NCI-H345 treated with DMSO at 0.1 percent for 48 hours (cell line): ENCODE measurements around the gene POC1A.

ENCODE experiments used
- DNase-seq: peaks from one replicate; lab custom pipeline; 2025; ENCODE audit not compliant: unreplicated experiment; lab: John Stamatoyannopoulos, UW

The POC1A gene

GRCh38 chr3:52088445-52089367, 65.5 kb downstream of the POC1A start:
- DNase-seq, result no peak

GRCh38 chr3:52087731-52088130, 66.5 kb downstream of the POC1A start:
- DNase-seq, result no peak

DNA sequence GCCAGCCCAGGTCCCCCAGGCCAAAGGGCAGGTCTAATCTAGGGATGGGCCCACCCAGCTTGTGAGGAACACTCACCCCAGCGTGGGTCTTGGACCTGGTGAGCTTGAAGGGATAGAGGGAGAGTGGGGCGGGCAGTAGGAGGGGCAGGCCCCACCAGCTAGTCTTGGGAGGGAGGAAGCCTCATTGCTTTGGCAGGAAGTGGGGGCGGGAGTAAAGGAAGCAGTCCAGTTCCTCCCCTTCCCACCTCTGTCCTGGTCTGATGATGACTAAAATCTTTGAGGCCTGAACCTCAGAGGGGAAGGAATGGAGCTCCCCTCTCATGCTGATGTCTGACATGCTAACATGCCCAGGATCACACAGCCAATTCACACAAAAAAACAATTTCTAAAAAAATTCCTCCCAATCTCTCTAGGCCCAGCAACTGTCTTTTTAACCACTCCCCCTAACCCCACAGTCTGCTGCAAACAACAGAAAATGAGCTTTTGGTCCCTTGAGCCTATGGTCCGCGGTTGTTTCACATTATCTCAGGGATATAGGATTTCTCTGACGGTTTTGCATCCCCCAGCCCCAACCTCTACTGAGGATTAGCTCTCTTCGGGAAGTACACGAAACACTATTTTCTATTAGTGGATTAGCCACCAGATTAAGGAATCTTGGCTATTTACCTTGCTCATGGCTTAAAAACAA, 67.1 kb downstream of the POC1A start:
- no peak for DNase-seq

DNA sequence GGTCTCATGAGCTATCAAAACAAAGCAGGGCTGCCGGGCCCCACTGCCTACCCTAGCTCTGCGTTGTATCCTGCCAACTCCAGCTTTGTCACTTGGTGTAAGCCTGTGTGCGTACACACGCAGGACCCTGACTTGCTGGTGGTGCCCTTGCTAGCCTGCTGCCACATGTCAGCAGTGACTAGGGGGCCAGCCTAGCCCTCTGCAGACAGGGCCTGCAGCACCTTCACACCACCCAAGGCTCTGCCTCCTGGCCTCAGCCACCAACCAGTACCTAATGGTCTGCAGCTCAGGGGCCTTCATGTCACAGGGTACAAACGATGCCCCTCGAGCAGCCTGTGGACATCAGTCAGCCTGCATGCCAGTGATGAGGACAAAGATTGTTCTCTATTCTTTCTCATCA, 67.8 kb downstream of the POC1A start:
- no peak for DNase-seq

GRCh38 chr3:52085681-52086282, 68.4 kb downstream of the POC1A start:
- no peak for DNase-seq

DNA sequence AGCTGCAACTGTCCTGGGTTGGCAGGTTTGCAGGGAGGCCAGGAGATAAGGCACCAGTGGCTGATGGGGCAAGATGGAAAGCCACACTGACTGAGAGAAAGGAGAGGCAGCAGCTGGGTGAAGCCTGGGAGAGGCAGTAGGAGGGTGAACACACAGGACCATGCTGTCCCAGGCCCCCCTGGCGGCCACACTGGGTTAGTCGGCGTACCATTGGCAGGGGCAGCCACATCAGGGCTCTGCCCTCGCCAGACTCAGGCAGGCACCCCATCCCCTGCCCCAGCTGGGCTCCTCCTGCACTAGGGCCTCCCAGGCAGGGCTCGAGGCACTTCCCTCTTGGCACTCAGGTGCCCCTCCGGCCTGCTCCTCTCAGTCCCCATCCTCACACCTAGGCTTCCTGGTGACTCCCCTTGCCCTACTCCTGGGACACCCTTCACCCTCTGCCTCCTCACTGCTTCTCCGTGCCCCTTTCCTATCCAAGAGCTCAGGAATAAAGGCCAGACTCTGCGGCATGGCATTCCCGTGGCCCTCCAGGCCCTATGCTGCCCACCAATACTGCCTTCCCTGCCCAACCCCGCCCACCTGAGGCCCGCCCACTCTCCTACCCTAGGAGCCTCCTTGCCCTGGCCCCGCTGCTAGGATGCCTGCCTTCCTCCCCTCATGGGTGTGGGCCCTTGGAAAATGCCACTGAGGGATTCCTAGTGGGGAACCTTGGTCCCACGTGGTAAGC, 69.1 kb downstream of the POC1A start:
- no peak for DNase-seq

DNA sequence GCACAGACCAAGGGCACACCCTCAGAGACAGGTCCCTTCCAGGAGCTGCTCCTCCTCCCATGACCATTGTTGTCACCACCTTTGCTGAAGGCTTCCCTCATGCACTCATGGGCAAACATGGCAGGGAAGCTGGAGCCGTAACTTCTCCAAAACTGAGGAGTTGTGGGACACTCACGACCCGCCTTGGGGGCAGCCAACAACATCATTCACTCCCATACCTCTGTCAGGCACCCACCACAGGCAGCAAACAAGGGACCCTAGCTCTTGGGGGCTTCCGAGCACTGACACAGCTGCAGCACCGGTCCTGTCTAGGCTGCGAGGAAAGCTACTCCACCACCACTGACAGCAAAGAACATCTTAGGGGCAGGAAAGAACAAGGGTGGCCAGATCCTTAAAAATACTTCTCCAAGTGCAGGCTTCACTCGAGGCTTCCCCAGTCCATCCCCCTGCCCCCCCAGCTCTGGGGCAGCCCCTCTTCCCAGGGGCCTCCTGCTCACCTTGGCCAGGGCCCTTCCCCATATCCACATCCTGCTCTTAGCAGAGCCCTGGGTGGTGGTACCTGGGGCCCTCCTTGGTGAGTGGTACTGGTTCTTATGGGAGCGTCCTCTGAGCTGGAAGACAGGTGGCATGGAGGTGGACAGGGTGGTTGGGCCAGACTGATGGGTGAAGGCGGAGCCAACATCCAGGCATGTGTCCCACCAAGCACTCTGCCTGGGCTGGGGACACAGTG, 69.8 kb downstream of the POC1A start:
- DNase-seq, result no peak

DNA sequence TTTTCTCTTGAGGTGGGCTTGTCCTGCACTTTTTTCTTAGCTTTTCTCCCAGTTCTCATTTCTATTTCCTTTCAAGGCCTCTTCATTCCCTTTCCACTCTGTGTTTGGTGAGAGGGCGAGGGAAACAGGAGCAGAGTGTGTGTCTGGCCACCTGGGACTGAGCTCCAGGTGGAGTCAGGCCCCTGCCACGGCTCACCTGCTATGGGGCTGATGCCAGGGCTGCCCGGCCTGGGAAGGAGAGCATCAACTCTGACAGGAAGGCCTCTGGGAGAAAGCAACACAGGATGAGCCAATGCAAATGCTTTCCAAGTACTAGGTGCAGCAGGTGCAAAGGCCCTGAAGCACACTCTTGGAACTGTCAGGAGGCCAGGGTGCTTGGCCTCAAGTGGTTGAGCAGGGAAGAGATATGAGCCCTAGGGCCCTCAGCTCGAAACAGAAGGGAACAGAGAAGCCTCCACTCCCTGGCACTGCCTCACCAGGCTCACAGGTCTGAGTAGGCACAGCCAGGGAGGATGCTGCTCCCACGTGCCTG, 70.6 kb downstream of the POC1A start:
- no peak for DNase-seq

- no peak for DNase-seq
Measured at GRCh38 chr3:52082951-52083350, 71.3 kb downstream of the POC1A start.

GRCh38 chr3:52080830-52081719, 73.1 kb downstream of the POC1A start:
- DNase-seq, result no peak

DNA sequence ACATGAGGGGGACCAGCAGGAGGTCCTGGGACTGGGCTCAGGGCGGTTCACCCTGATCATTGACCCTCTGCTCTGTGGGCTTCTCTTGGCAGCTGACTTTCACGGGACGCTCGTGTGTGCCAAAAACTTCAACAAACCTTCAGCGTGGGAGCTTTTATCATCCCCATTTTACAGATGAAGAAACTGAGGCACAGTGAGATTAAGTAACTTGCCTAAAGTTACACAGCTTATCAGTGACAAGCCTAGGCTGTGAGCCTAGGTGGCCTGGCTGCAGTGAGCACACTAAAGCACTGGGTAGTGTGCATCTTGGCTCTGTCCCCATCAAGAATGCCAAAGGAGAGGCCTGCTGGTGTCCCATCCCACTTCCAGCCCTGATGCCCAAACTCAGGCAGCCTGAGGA, 74.3 kb downstream of the POC1A start:
- DNase-seq, result no peak

GRCh38 chr3:52078781-52079560, 75.3 kb downstream of the POC1A start:
- no peak for DNase-seq

DNA sequence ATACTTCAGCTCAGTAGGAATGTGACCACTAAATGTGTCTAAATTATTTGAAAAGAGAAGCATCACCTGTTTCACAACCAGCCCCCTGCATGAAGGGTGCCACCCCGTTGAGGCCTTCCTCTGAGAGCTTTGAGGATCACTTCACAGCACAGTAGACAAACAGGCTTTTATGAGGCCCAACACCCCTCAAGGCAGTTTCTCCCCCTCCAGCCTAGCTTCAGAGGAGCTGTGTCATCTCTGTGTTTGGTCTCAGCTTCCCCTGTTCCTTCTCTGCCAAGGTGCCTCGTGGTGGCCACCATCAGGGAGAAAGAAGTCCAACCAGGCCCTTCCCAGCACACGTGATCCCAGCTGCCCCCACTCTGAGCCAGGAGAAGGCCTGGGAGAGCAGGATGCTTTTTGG, 76.3 kb downstream of the POC1A start:
- DNase-seq, result no peak

GRCh38 chr3:52076896-52077780, 77.1 kb downstream of the POC1A start:
- DNase-seq, result no peak

DNA sequence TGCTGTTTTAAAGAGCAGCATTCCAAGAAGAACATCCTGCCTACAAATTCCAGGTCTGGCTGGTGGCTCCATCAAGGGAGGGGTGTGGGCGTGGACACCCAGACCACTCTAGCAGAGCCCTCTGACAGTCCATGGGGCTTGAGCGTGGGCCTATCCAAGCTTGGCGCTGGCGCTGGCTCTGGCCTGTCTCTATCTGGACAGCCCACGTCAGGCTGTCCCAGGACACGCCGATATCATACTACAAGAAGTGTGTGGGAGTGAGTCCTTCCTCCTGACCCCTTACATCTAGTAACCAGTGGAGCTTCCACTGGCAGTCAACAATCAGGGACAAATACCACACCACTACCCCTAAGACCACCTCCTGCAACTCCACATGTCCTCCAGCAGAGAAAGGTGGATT, 80.7 kb downstream of the POC1A start:
- no peak for DNase-seq

- no peak for DNase-seq
Measured at GRCh38 chr3:52072471-52072870, 81.8 kb downstream of the POC1A start.

DNA sequence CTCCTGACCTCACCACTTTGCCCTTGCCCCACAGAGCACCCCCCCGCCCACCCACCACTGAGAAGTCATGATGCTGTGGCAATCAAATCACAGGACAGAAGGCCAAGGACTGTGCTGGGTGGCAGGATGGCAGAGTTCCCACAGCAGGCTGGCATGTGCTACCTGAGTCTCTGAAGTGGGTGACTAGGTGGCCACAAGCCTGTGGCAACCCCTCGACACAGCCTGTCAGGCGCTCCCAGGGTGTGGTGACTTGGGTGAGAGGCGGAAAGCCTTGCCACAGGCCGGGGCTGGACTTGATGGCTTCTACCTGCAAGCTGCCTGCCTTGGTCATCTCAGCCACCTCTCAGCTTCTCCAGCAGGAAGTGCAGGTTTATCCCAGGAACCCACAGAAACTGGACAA, 82.2 kb downstream of the POC1A start:
- no peak for DNase-seq
